Measurements from ENCODE around the gene OR10C1.
"Not testable (repeated sequence)": the region's sequence is repeated elsewhere in the genome, so short reads cannot be mapped to it uniquely, and the experiment has no call there.

Gene OR10C1, protein sequence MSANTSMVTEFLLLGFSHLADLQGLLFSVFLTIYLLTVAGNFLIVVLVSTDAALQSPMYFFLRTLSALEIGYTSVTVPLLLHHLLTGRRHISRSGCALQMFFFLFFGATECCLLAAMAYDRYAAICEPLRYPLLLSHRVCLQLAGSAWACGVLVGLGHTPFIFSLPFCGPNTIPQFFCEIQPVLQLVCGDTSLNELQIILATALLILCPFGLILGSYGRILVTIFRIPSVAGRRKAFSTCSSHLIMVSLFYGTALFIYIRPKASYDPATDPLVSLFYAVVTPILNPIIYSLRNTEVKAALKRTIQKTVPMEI

DNA sequence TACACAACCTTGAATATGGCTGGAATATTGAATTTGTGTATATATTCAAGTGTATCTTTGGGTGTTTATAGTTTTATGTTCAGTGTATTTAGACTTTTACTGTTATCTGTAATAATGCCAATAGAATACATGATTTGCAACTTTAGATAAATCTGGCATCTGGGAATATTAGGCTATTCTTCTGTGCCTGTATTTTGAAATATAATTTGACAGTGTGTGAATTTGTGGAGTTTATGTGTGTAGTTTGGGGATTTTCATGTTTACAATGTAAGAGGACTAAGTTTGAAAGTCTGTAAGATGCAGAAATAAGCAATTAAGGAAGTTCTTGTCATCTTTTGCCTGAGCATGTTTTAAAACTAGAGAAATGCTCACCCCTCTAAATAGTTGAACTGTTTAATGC is at the start of gene OR10C1:
TSS of gene OR10C1 (plus strand) at position 301 of the 400 bp plus-strand sequence. CDS start 710 bp downstream, outside the sequence.
- no peak for DNase-seq (ENCODE audit: low read depth in 3 of 3)

DNA sequence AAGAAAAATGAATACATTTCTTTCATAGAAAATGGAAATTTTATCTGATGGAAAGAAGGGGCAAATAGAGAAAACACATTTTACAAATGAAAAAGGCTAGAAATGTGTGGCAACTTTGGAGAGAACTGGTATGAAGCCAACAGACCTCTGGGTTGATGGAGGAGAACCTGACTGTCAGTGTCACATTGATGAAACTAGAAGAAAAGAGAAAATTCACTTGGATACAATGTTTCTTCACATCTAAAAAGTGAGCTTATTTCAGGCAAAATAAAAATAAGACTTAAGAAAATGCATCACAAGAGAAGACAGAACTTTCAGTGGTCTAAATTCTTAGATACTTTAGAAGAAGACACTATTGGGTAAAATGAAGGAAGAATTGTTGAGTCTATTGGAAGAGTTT is 43.8 kb upstream of the OR10C1 start, which contains the start of gene OR12D2:
TSS of gene OR12D2 (plus strand) at position 301 of the 400 bp plus-strand sequence. CDS start 1,069 bp downstream, outside the sequence.
- no peak for DNase-seq (ENCODE audit: low read depth in 3 of 3)

DNA sequence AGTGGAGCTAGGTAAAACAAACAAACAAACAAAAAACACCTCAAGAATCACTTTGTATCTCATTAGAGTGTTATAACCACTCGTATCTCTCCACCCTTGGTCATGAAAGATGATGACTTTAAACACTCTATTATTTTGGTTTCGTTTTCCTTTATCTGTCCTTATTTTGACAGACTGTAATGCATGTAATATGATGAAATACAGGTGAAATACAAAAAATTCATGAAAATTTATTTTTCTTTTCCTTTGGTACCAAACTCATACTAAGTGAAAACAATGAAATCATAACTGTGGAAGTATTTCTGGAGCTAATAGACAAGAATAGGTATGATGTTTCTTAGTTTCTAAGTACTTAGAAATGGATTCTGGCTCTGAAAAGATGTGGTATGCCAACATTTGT is 39.6 kb upstream of the OR10C1 start:
- no peak for DNase-seq (ENCODE audit: low read depth in 3 of 3)

DNA sequence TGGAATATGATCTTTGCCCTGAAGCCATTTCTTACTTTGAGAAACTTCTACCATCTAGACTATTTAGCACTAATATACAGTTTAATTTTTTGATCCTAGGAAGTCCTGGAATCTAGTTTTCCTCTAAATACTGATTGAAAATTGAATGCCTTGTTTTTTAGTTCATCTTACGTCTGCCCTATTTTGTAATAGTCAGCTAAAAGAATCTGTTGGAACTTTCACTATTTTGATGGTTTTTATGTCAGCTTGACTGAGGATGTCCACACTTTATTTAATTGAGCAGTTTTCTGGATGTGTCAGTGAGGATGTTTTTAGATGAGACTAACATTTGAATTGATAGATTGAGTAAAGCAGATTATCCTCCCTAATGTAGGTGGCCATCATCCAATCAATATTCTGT is 35.3 kb upstream of the OR10C1 start:
- no peak for DNase-seq (ENCODE audit: low read depth in 3 of 3)

DNA sequence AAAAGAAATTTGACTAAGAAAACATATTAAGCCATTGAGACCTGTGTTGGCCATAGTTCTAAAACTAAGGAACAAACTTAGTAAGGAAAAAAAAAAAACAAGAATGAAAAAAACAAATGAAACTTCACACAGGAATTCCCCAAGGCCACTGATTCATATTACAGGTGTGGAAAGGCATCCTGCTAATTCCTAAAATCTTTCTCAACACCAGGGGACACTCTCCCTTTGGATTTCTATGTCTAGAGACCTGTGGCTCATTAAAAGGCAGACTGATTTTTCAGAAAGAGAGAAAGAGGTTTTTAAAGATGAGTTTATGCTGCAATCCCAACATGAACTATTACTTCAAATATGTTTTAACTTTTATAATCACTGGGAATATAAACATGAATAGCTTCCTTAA is 24.5 kb upstream of the OR10C1 start, which contains the start of gene OR12D1:
TSS of gene OR12D1 (plus strand) at position 341 of the 400 bp plus-strand sequence.
- no peak for DNase-seq (ENCODE audit: low read depth in 3 of 3)

DNA sequence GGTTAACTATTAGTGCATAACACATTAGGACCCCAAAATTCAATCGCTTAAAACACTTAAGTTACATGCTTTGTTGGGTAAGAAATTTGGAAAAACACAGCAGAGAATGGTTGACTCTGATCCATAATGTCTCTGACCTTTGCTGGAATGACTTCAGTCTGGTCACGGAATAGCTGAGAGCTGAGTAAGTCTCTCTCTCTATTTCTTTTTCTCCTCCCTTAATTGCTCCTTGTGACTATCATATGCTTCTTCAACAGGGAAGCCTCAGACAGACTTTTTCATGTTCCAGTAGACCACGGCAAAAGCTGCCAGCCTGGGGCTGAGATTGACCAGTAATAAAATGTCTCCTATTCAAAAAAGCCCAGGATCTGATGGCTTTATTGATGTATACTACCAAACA is 19.6 kb upstream of the OR10C1 start:
- no peak for DNase-seq (ENCODE audit: low read depth in 3 of 3)

DNA sequence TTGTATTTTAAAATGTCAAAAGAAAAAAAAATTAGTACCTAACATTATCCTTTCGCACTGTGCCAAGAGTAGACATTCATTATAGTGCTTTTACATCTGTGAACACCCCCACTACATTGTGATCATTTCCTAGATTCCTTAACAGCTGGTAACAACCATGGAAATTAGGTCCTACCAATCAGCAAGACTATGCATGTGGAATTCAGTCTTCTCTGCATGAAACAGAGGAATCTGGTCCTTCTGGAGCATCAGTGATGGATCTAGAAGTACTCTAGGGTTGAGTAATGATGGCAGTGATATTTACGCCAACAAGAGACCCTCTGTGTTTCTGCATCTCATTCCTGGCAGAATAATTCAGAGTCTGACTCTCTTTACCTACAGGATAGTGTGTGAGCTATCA is 14.9 kb upstream of the OR10C1 start:
- DNase-seq (ENCODE audit: low read depth in 3 of 3) = no peak

DNA sequence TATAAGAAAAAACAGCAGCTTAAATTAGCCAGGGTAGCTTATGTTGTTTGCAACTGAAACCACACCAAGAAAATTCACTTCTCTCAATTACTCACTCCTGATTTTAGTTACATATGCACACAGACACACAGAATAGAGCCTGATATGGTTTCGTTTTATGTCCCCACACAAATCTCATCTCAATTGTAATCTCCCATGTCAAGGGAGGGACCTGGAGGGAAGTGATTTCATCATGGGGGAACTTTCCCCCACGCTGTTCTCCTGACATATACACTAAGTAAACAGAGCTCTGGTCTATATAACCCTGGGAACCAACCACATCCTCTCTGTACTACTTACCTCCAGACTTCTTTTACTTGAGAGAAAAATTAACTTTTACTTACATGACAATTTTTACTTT is 14.5 kb upstream of the OR10C1 start:
- DNase-seq (ENCODE audit: low read depth in 3 of 3) = no peak

DNA sequence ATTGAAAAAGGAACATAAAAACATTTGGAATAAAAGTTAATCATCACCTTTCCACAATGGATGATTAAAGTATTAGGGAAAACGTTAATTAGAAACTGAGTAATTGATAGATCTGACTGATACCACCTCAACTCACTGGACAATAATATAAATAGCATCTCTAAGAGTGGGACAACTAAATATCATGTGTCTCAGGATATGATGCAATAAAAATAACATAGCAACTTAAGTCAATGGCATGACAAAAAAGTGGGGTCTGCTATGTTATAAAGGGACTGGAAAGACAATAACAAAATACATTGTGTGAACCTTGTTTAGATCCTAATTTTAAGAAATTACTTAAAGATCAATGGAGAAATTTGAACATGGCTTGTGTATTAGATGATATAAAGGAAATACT is 14.0 kb upstream of the OR10C1 start:
- no peak for DNase-seq (ENCODE audit: low read depth in 3 of 3)

DNA sequence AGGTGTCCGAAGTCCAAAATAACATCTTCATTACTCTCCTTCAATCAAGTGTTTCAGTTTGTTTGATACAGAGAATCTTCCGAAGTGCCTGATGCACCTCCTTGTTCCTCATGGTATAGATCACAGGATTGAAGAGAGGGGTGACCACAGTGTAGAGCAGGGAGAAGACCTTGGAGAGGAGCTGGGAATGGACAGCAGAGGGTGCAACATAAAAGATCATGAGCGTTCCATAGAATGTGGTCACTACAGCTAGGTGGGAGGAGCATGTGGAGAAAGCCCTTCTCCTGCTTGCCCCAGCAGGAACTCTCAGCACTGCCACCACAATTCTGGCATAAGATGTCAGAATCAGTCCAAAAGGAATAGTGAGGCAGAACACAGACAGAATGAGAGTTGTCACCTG is 12.5 kb upstream of the OR10C1 start:
- no peak for DNase-seq (ENCODE audit: low read depth in 3 of 3)

DNA sequence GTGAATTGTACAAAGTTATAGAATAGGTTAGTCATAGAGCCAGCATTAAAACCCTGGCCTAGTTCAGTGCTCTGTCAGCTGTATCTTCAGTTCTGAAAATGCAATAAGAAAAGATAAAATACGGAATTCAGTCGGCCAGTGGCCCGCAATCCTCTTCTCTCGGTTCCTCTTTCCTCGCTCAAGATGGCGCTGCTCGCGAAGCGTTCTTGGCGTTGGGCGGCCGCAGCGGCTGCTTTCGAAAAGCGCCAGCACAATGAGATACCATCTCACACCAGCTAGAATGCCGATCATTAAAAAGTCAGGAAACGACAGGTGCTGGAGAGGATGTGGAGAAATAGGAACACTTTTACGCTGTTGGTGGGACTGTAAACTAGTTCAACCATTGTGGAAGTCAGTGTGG is 2.4 kb upstream of the OR10C1 start:
- DNase-seq (ENCODE audit: low read depth in 3 of 3) = not testable (repeated sequence)

DNA sequence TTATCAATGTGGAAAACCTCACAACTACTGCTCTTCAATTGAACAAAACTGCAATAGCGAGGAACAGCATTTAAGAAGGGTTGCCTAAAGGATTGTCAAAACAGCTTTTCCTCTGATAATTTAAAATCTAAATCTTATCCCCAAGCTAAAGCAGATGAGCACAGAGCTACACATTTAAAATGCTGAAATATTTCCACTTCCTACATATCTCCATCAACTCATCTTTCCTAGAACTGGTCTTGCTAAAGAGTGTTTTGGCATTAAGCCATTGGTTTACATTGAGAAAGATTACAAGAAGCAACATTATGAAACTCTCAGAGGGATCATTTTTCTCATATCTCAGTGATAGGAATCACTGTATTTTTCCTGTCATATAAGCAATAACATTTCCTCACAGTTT is 3.6 kb downstream of the OR10C1 start:
- DNase-seq (ENCODE audit: low read depth in 3 of 3) = no peak

DNA sequence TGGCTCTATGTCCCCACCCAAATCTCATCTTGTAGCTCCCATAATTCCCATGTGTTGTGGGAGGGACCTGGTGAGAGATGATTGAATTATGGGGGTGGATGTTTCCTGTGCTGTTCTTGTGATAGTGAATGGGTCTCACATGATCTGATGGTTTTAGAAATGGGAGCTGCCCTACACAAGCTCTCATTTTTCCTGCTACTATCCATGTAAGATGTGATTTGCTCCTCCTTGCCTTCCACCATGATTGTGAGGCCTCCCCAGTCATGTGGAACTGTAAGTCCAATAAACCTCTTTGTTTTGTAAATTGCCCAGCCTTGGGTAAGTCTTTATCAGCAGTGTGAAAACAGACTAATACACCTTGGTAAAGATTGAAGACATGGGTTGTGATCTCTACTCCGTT is 4.9 kb downstream of the OR10C1 start:
- not testable (repeated sequence) for DNase-seq (ENCODE audit: low read depth in 3 of 3)

DNA sequence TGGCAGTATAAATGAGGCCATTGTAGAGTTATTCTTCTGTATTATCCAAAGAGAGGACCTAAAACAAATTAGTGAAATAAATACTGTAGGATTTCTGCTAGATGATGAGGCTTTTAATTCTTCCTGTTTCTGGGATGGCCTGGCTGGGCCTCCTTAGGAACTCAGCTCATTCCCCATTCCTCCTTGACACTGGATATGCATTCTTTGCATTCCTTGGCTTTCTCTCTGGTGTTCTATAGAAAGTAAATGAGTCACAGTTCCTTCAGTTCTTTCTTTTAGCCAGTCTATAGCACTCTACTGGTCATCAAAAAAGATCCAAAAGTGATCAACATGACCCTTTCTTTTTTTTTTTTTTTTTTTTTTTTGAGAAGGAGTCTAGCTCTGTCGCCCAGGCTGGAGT is 8.6 kb downstream of the OR10C1 start:
- no peak for DNase-seq (ENCODE audit: low read depth in 3 of 3)

DNA sequence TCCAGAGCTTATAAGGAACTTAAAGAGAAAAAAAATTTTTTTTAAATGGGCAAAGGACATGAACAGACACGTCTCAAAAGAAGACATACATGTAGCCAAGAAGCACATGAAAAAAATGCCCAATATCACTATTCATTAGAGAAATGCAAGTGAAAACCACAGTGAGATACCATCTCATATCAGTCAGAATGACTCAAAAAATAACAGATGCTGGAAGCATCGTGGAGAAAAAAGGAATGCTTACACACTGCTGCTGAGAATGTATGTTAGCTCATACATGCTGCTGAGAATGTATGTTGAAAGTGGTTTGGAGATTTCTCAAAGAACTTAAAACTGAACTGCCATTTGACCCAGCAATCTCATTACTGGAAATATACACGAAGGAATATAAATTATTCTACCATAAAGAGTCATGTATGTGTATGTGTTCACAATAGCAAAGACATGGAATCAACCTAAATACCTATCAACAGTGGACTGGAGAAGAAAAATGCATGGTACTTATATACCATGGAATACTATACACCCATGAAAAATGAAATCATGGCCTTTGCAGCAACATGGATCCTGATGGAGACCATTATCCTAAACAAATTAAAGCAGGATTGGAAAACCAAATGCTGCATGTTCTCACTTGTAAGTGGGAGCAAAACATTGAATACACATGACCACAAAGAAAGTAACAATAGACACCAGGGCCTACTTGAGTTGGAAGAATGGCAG is 12.5 kb downstream of the OR10C1 start:
- no peak for DNase-seq (ENCODE audit: low read depth in 3 of 3)

DNA sequence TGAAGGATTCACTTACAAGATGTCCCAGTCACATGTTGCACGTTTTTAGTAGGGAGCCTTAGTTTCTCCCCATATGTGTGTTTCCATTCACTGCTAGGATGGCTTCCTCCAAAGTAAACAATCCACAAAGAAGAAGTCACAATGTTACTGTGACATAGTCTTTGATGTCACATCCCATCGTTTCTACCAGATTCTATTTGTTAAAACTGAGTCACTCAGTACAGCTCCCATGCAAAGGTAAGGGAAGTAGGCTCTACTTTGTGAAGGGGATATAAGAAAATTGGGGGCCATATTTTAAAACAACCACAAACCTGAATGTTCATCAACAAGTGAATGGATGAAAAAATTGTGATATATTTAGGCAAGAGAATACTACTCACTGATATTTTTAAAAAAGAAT is 17.9 kb downstream of the OR10C1 start, which contains the start of the genes OR11A1 and OR2H1:
TSS of gene OR11A1 (minus strand) at position 101 of the 400 bp plus-strand sequence. CDS start 29,430 bp downstream, outside the sequence.
TSS of gene OR2H1 (plus strand) at position 185 of the 400 bp plus-strand sequence. CDS start 4,615 bp downstream, outside the sequence.
- no peak for DNase-seq (ENCODE audit: low read depth in 3 of 3)

DNA sequence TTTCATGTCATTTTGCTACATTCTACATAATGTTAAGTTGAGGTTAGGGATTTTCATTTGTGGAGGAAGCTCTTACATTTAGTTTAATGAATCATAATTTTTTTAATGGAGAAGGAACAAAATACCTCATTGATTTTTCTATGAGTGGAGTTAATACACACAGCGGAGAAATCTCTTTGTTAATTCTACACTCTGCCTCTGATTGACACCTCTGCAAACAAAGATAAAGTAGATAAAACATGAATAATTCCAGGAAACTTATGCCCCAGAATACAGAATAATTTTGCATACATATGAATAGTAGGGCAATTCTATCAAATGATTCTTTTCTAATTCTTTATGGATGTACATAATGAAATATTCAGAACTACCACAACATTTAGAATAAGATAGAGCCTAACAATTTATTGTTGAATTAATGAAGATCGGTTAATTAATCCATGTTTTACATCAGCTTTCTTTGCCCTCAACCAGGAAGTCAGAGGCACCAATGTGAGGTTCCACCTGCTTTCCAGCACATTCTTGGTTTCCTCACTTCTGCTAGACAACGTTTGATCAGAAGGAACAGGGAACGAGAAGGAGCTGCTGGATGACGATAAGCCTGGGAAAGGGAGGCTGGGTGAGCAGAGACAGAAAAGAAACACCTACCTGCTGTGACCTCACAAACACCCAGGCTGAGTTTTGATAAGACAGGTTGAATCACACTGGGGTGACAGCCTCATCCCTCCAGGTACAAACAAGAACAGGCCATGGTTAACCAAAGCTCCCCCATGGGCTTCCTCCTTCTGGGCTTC is 22.1 kb downstream of the OR10C1 start:
- DNase-seq (ENCODE audit: low read depth in 3 of 3) = no peak

DNA sequence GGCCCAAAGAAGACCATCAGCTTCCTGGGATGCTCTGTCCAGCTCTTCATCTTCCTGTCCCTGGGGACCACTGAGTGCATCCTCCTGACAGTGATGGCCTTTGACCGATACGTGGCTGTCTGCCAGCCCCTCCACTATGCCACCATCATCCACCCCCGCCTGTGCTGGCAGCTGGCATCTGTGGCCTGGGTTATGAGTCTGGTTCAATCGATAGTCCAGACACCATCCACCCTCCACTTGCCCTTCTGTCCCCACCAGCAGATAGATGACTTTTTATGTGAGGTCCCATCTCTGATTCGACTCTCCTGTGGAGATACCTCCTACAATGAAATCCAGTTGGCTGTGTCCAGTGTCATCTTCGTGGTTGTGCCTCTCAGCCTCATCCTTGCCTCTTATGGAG is 22.9 kb downstream of the OR10C1 start:
- no peak for DNase-seq (ENCODE audit: low read depth in 3 of 3)

DNA sequence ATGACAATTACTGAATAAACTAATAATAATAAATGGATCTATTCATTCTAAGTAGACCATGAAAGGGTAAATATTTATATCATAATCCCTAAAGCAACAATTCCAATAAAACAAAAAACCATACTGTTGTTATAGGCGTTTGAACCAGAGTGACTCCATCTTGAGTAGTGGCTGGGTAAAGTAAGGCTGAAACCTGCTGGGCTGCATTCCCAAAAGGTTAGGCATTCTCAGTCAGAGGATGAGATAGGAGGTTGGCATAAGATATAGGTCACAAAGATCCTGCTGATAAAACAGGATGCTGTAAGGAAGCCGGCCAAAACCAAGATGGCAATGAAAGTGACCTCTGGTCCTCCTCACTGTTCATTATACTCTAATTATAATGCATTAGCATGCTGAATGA is 26.2 kb downstream of the OR10C1 start:
- DNase-seq (ENCODE audit: low read depth in 3 of 3) = no peak

DNA sequence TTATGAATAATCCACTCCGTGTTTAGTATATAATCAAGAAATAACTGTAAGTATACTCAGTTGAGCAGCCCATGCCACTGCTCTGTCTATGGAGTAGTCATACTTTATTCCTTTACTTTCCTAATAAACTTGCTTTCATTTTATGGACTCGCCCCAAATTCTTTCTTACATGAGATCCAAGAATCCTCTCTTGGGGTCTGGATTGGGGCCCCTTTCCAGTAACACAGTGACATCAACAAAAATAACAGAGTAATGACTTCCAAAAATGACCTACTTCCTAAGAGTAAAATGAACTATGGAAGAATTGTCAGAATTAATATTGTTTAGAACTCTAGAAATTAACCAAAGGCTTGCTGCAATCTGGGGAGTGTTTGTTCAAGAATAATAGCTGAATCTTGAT is 26.7 kb downstream of the OR10C1 start:
- DNase-seq (ENCODE audit: low read depth in 3 of 3) = no peak

DNA sequence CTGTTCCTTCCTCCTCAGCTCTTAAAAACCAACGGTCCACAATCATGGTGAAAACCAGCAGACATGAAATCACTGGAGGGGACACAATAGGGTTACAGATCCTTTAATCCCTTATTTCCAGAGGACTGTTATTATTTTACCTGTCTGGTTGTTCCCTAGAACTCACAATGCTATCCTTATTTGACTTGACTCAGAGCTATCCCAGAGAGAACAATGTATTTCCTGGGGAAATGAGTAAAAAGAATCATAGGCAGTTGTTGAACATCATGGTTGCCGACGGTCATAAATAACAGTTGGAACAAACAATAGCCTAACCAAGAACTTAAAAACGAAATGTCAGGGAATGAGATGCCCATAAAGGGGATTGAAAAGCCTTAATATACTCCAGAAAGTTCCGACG is 27.1 kb downstream of the OR10C1 start:
- DNase-seq (ENCODE audit: low read depth in 3 of 3) = no peak

DNA sequence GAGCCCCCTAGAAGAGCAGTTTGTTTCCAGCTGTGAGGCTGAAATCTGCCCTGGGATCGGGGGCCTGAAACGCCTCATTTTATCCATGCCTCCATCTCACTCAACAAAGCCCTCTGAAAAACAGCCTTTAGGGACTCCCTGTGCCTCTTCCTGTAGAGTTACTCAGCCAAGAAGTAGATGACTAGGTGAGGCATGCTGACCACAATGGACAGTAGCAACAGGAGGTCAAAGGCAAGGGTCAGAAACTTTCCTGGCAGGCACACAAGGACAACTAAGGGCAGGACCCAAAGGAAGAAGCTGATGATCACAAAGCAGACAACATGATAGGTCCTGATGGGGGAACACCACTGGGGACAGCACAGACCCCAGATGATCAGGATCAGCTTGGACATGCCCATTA is 35.9 kb downstream of the OR10C1 start:
- DNase-seq (ENCODE audit: low read depth in 3 of 3) = no peak

Data from stimulated activated CD4-positive, alpha-beta T cell treated with anti-CD3 and anti-CD28 coated beads, TNF-alpha, amount 100 ng/mL, for 48 hours (primary cell).